ENCODE results near the gene GALNT11. TPM values are rescaled to one million over a fixed set of nuclear protein-coding genes. Genes with fewer than 3 reads are reported as not detected.
A peak's percentile ranks its signal among the peaks of the same experiment; 100 is the strongest.
"Not testable (repeated sequence)": the region's sequence is repeated elsewhere in the genome, so short reads cannot be mapped to it uniquely, and the experiment has no call there.

GALNT11 gene
- polyA plus RNA-seq, 2 of the 4 experiments (the other 2 are of a cell fraction) = 27.4 to 44.3 TPM

- Histone ChIP-seq H3K27ac (no peak overlapping the region), H3K4me1 (no peaks in the 10 kb centered on the region), H3K4me2 (no peak overlapping the region), H3K9me3 (no peaks in the 10 kb centered on the region), H3K4me3 (no peak overlapping the region)
- 94% methylated on average over 1 of the region's 1 CpG for WGBS (ENCODE audit: missing lambda C conversion rate)
- FAIRE-seq (no peak), ATAC-seq (no peak), DNase-seq (ENCODE audit: low read depth in 1 of 2, low spot score in 1 of 2) (no peak)
- POLR2A ChIA-PET = no interaction called here
- no peak for TF ChIP-seq MAX (IDR thresholded peaks at IDR 0.05)
- no peak for TF ChIP-seq RAD21 (conservative IDR thresholded peaks at IDR 0.05 in 1 of 2, IDR thresholded peaks at IDR 0.05 in 1 of 2)
- no peak for TF ChIP-seq KDM5A (IDR thresholded peaks at IDR 0.05)
- no peak for TF ChIP-seq PBX3 (IDR thresholded peaks at IDR 0.05)
- TF ChIP-seq KDM1A (IDR thresholded peaks at IDR 0.05; ENCODE audit: low read depth) = no peak
- TF ChIP-seq FOXS1 (CRISPR knock-in tag; IDR thresholded peaks at IDR 0.05) = no peak
- TF ChIP-seq REST (IDR thresholded peaks at IDR 0.05) = no peak
- TF ChIP-seq POLR2AphosphoS2 (conservative IDR thresholded peaks at IDR 0.05; ENCODE audit: low read length) = no peak
- no peak for TF ChIP-seq BCL3 (IDR thresholded peaks at IDR 0.05)
- no peak for TF ChIP-seq SMC3 (IDR thresholded peaks at IDR 0.05)
- TF ChIP-seq E2F6 (IDR thresholded peaks at IDR 0.05; ENCODE audit: borderline replicate concordance, low read depth) = no peak
- no peak for TF ChIP-seq HOXB5 (CRISPR knock-in tag; IDR thresholded peaks at IDR 0.05)
- TF ChIP-seq CBX8 (IDR thresholded peaks at IDR 0.05) = no peak
- no peak for TF ChIP-seq JUN (IDR thresholded peaks at IDR 0.05)
- no peak for TF ChIP-seq EHF (CRISPR knock-in tag; IDR thresholded peaks at IDR 0.05)
- TF ChIP-seq RCOR1 (IDR thresholded peaks at IDR 0.05; ENCODE audit: low read depth, low read length) = no peak
- TF ChIP-seq FOSB (CRISPR knock-in tag; IDR thresholded peaks at IDR 0.05) = no peak
- CTCF ChIA-PET = interaction anchor here (0.7 kb wide), 2 partner anchors 24 to 1210 kb away, joined by 3 read pairs; no protein-coding TSS in a partner anchor
These were observed 33.8 kb downstream of the GALNT11 start for GRCh38 chr7:152059311-152059710.

GRCh38 chr7:152061086-152061485 lies 35.6 kb downstream of the GALNT11 start:
- H3K4me3 ChIP-seq; FAIRE-seq; POLR2A ChIA-PET; H3K27ac ChIP-seq; H3K9me3 ChIP-seq; ATAC-seq; H3K4me1 ChIP-seq; H3K4me2 ChIP-seq; CTCF ChIA-PET; DNase-seq (ENCODE audit: low read depth in 1 of 2, low spot score in 1 of 2): not testable (repeated sequence)
- 93% methylated on average over 2 of the region's 2 CpGs for WGBS (ENCODE audit: missing lambda C conversion rate)

- H3K4me1 ChIP-seq; FAIRE-seq; H3K4me2 ChIP-seq; H3K4me3 ChIP-seq; ATAC-seq; POLR2A ChIA-PET; H3K9me3 ChIP-seq; H3K27ac ChIP-seq; DNase-seq (ENCODE audit: low read depth in 1 of 2, low spot score in 1 of 2): not testable (repeated sequence)
- TF ChIP-seq MAFK (IDR thresholded peaks at IDR 0.05; ENCODE audit: partially characterized antibody) = peak; percentile 52
- CTCF ChIA-PET = interaction anchor here (0.8 kb wide), 1 partner anchor 13 kb away, joined by 3 read pairs; no protein-coding TSS in a partner anchor
- 84% methylated on average over 3 of the region's 3 CpGs for WGBS (ENCODE audit: missing lambda C conversion rate)
These were observed 37.7 kb downstream of the GALNT11 start for GRCh38 chr7:152063192-152063591.

- DNase-seq (ENCODE audit: low read depth in 1 of 2, low spot score in 1 of 2); H3K4me1 ChIP-seq; ATAC-seq; FAIRE-seq; H3K4me2 ChIP-seq; H3K4me3 ChIP-seq; H3K27ac ChIP-seq; POLR2A ChIA-PET; H3K9me3 ChIP-seq: not testable (repeated sequence)
- 85% methylated on average over 3 of the region's 3 CpGs for WGBS (ENCODE audit: missing lambda C conversion rate)
- CTCF ChIA-PET = interaction anchor here (2.2 kb wide), 1 partner anchor 13 kb away, joined by 6 read pairs; no protein-coding TSS in a partner anchor
These were observed 38.3 kb downstream of the GALNT11 start for GRCh38 chr7:152063821-152064220.

- DNase-seq (ENCODE audit: low read depth in 1 of 2, low spot score in 1 of 2); ATAC-seq; H3K27ac ChIP-seq; H3K4me2 ChIP-seq; H3K9me3 ChIP-seq; FAIRE-seq; POLR2A ChIA-PET; H3K4me1 ChIP-seq; H3K4me3 ChIP-seq: not testable (repeated sequence)
- WGBS (ENCODE audit: missing lambda C conversion rate) = 83% methylated on average over 9 of the region's 10 CpGs
- CTCF ChIA-PET = interaction anchor here (1.2 to 2.2 kb wide), 2 partner anchors 11 to 16 kb away, joined by 3 to 6 read pairs; no protein-coding TSS in a partner anchor
These were observed 40.4 kb downstream of the GALNT11 start for GRCh38 chr7:152065800-152066344.

Measured in A549 (cell line).